MM.1S (cell line): ENCODE data around the gene UBE2K.

Experiments
- DNase-seq: peaks from one replicate; pipeline ENCODE4 v3.0.0-alpha.2; 2015
- H2AFZ ChIP-seq: fragments of 300-600 bp; sonication (generic); 2 replicates; pipeline ENCODE4 v1.6.0; 2016; ENCODE audit warnings: antibody characterized with exemption, low read length
- H3F3A ChIP-seq: fragments of 300-600 bp; sonication (generic); 2 replicates; pipeline ENCODE4 v1.6.1; 2016; ENCODE audit warnings: mild to moderate bottlenecking, antibody characterized with exemption, low read length, moderate library complexity, mixed read lengths; ENCODE audit not compliant: insufficient read depth
- H3K27ac ChIP-seq: fragments of 300-600 bp; sonication (generic); 2 replicates; pipeline ENCODE4 v1.5.1; 2016; ENCODE audit warnings: mild to moderate bottlenecking, low read length
- H3K27me3 ChIP-seq: fragments of 300-600 bp; sonication (generic); replicated peaks from 2 replicates; pipeline ENCODE4 v1.6.0; 2016; ENCODE audit warnings: low read length; ENCODE audit not compliant: insufficient read depth
- H3K36me3 ChIP-seq: fragments of 300-600 bp; sonication (generic); replicated peaks from 2 replicates; pipeline ENCODE4 v1.6.1; 2016; ENCODE audit warnings: mild to moderate bottlenecking, low read length, mixed read lengths; ENCODE audit not compliant: insufficient read depth
- H3K4me1 ChIP-seq: fragments of 300-600 bp; sonication (generic); 2 replicates; pipeline ENCODE4 v1.6.1; 2016; ENCODE audit warnings: low read length, mixed read lengths
- H3K4me2 ChIP-seq: fragments of 300-600 bp; sonication (generic); 2 replicates; pipeline ENCODE4 v1.6.0; 2016; ENCODE audit warnings: low read depth, low read length
- H3K4me3 ChIP-seq: fragments of 300-600 bp; sonication (generic); 2 replicates; pipeline ENCODE4 v1.5.1; 2016; ENCODE audit warnings: low read length, mixed read lengths
- H3K79me2 ChIP-seq: fragments of 300-600 bp; sonication (generic); 2 replicates; pipeline ENCODE4 v1.6.1; 2016; ENCODE audit warnings: mixed run types, low read length, mixed read lengths
- H3K9ac ChIP-seq: fragments of 300-600 bp; sonication (generic); 2 replicates; pipeline ENCODE4 v1.6.1; 2016; ENCODE audit warnings: low read length, mixed read lengths
- H3K9me2 ChIP-seq: fragments of 300-600 bp; sonication (generic); replicated peaks from 2 replicates; pipeline ENCODE4 v1.6.1; 2016; ENCODE audit warnings: mild to moderate bottlenecking, low read length, mixed read lengths; ENCODE audit not compliant: insufficient read depth
- H3K9me3 ChIP-seq: fragments of 300-600 bp; sonication (generic); replicated peaks from 2 replicates; pipeline ENCODE4 v1.6.1; 2016; ENCODE audit warnings: mild to moderate bottlenecking, low read length, mixed read lengths; ENCODE audit not compliant: insufficient read depth
- H4K20me1 ChIP-seq: fragments of 300-600 bp; sonication (generic); 2 replicates; pipeline ENCODE4 v1.6.1; 2016; ENCODE audit warnings: mild to moderate bottlenecking, low read length, moderate library complexity, mixed read lengths; ENCODE audit not compliant: insufficient read depth
- CTCF ChIP-seq: fragments of 300-600 bp; sonication (generic); IDR thresholded peaks from 2 replicates; pipeline ENCODE4 v1.5.1; 2016; ENCODE audit warnings: antibody characterized with exemption, low read length, mixed read lengths
- EZH2 ChIP-seq: fragments of 300-600 bp; sonication (generic); optimal IDR thresholded peaks from 2 replicates; pipeline ENCODE3; 2017; ENCODE audit warnings: low read depth, mild to moderate bottlenecking, antibody characterized with exemption, low read length, mixed read lengths
- EZH2phosphoT487 ChIP-seq: fragments of 300-600 bp; sonication (generic); IDR thresholded peaks from 2 replicates; pipeline ENCODE4 v1.6.1; 2018; ENCODE audit warnings: antibody characterized with exemption, low read length

UBE2K gene, protein sequence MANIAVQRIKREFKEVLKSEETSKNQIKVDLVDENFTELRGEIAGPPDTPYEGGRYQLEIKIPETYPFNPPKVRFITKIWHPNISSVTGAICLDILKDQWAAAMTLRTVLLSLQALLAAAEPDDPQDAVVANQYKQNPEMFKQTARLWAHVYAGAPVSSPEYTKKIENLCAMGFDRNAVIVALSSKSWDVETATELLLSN

GRCh38 chr4:39697740-39698423 is at the start of gene UBE2K:
TSS of gene UBE2K (plus strand) at chr4:39698136. CDS start at chr4:39698328, 192 bp downstream.
- H3K4me1 ChIP-seq: peaks cover 15% of the 10 kb centered on the region
- peaks cover 50% of the 10 kb centered on the region for H3K79me2 ChIP-seq
- H4K20me1 ChIP-seq: no peaks in the 10 kb centered on the region
- peak within 1 kb of the TSS; percentile 80 for H3K4me2 ChIP-seq
- peak within 1 kb of the TSS; percentile 86 for H3K9ac ChIP-seq
- no peaks in the 10 kb centered on the region for H3K36me3 ChIP-seq
- no peak for TF ChIP-seq EZH2phosphoT487
- H3K27ac ChIP-seq: peak within 1 kb of the TSS; percentile 48; the same call in 1 of the 2 replicates
- DNase-seq: peak; percentile 93
- peaks cover 3% of the 10 kb centered on the region; the same call in 1 of the 2 replicates for H3F3A ChIP-seq
- peak within 1 kb of the TSS; percentile 86 for H2AFZ ChIP-seq
- peak within 1 kb of the TSS; percentile 93 for H3K4me3 ChIP-seq
- H3K9me3 ChIP-seq: no peaks in the 10 kb centered on the region
- no peaks in the 10 kb centered on the region for H3K27me3 ChIP-seq
- H3K9me2 ChIP-seq: no peaks in the 10 kb centered on the region

GRCh38 chr4:39648213-39648612 is 49.7 kb upstream of the UBE2K start:
- Histone ChIP-seq H3K27me3 (no peaks in the 10 kb centered on the region), H4K20me1 (no peaks in the 10 kb centered on the region), H3K9me2 (no peaks in the 10 kb centered on the region), H3K4me3 (no peak overlapping the region), H3K36me3 (no peaks in the 10 kb centered on the region), H3K9ac (no peak overlapping the region), H3K4me1 (no peaks in the 10 kb centered on the region), H3K27ac (no peak overlapping the region), H2AFZ (no peak overlapping the region), H3K9me3 (no peaks in the 10 kb centered on the region), H3K4me2 (no peak overlapping the region), H3K79me2 (no peaks in the 10 kb centered on the region), H3F3A (no peaks in the 10 kb centered on the region)
- DNase-seq: no peak
- TF ChIP-seq EZH2phosphoT487 (no peak), EZH2 (no peak), CTCF (no peak)

DNA sequence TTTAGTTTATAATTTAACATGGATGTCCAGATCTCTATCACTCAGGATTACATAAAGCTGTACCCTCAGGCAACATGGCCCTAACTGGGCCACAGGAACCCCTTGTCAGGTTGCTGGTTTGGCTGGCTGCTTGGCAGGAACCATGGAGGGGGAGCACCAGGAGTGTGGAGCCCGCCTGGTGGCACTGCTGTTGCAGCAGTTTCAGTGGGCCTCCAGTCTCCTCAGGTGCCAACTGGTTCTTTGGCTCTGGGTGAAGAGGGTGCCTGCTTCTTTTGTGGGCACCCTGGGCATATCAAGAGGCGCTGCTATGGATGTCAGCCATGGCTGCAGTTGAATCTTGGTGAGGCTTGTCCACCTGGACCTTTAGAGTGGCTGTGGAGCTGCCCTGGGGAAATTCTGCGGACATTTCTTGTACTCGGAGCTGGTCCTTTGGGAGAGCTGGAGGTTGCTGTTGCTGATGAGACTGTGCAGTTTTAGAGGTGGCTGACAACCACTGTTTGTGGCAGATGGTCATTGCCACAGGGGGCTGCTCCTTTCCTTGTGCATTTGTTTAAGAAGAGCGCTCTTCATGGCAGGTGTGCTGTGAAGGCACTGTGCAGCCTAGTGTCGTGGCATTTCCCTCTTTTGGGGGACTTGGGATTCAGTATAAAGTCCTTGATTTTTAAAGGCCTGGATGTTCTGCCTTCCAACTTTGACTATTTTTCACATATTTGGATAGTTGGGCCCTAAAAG is 48.9 kb upstream of the UBE2K start:
- no peaks in the 10 kb centered on the region for H3K36me3 ChIP-seq
- no peak overlapping the region for H3K27ac ChIP-seq
- H3F3A ChIP-seq: no peaks in the 10 kb centered on the region
- no peaks in the 10 kb centered on the region for H3K4me1 ChIP-seq
- H3K79me2 ChIP-seq: no peaks in the 10 kb centered on the region
- no peak overlapping the region for H3K4me3 ChIP-seq
- TF ChIP-seq EZH2phosphoT487: no peak
- TF ChIP-seq EZH2: no peak
- no peak for TF ChIP-seq CTCF
- no peak overlapping the region for H2AFZ ChIP-seq
- H3K9me2 ChIP-seq: no peaks in the 10 kb centered on the region
- H4K20me1 ChIP-seq: no peaks in the 10 kb centered on the region
- no peak overlapping the region for H3K4me2 ChIP-seq
- no peaks in the 10 kb centered on the region for H3K27me3 ChIP-seq
- no peaks in the 10 kb centered on the region for H3K9me3 ChIP-seq
- no peak for DNase-seq
- no peak overlapping the region for H3K9ac ChIP-seq
